DOHH2 (cell line): ENCODE results near the gene CLIC5.

Source experiments
- H3F3A ChIP-seq: fragments of 200-600 bp; sonication (generic), shearing (Covaris generic); 2 replicates; pipeline ENCODE4 v1.6.0; 2016; ENCODE audit warnings: antibody characterized with exemption, mild to moderate bottlenecking; ENCODE audit not compliant: control insufficient read depth, insufficient read depth
- H3K27ac ChIP-seq: fragments of 200-600 bp; sonication (generic); 2 replicates; pipeline ENCODE4 v1.5.1; 2014; ENCODE audit warnings: low read depth, mild to moderate bottlenecking, low read length, moderate library complexity
- H3K27me3 ChIP-seq: fragments of 200-600 bp; sonication (generic); 2 replicates; pipeline ENCODE4 v1.6.1; 2014; ENCODE audit warnings: mild to moderate bottlenecking, low read length, mixed read lengths; ENCODE audit not compliant: control insufficient read depth
- H3K36me3 ChIP-seq: fragments of 200-600 bp; sonication (generic); 2 replicates; pipeline ENCODE4 v1.6.1; 2014; ENCODE audit warnings: mild to moderate bottlenecking, low read length, moderate library complexity, mixed read lengths; ENCODE audit not compliant: control insufficient read depth
- H3K4me1 ChIP-seq: fragments of 200-600 bp; sonication (generic); 2 replicates; pipeline ENCODE4 v1.6.1; 2014; ENCODE audit warnings: mild to moderate bottlenecking, low read length, mixed read lengths; ENCODE audit not compliant: control insufficient read depth
- H3K4me2 ChIP-seq: fragments of 200-600 bp; sonication (generic); 2 replicates; pipeline ENCODE4 v1.6.0; 2014; ENCODE audit warnings: mild to moderate bottlenecking, low read length, moderate library complexity
- H3K4me3 ChIP-seq: fragments of 200-600 bp; sonication (generic); 2 replicates; pipeline ENCODE4 v1.5.1; 2014; ENCODE audit warnings: mild to moderate bottlenecking, low read length, mixed read lengths
- H3K79me2 ChIP-seq: fragments of 200-600 bp; sonication (generic); 2 replicates; pipeline ENCODE4 v1.6.1; 2014; ENCODE audit warnings: mild to moderate bottlenecking, low read length, mixed read lengths; ENCODE audit not compliant: control insufficient read depth
- H3K9me2 ChIP-seq: fragments of 200-600 bp; sonication (generic); replicated peaks from 2 replicates; pipeline ENCODE4 v1.6.1; 2014; ENCODE audit warnings: mild to moderate bottlenecking, low read length, mixed read lengths; ENCODE audit not compliant: control insufficient read depth
- H3K9me3 ChIP-seq: fragments of 200-600 bp; sonication (generic); 2 replicates; pipeline ENCODE4 v1.6.1; 2014; ENCODE audit warnings: antibody characterized with exemption, low read length, mixed read lengths; ENCODE audit not compliant: control insufficient read depth, insufficient read depth
- H4K20me1 ChIP-seq: fragments of 200-600 bp; sonication (generic); 2 replicates; pipeline ENCODE4 v1.6.0; 2014; ENCODE audit warnings: low read depth, mild to moderate bottlenecking, antibody characterized with exemption, low read length, moderate library complexity; ENCODE audit not compliant: control insufficient read depth, insufficient read depth
- EZH2phosphoT487 ChIP-seq: fragments of 200-600 bp; sonication (generic); IDR thresholded peaks from 2 replicates; pipeline ENCODE4 v1.6.1; 2017; ENCODE audit warnings: borderline replicate concordance, mild to moderate bottlenecking, antibody characterized with exemption, low read length, moderate library complexity, mixed read lengths
- TF ChIP-seq, protein P1 (sequence below): fragments of 200-600 bp; sonication (generic); IDR thresholded peaks from one replicate; pipeline ENCODE4 v1.5.1; 2014; ENCODE audit warnings: antibody characterized with exemption, mild to moderate bottlenecking, low read depth, low read length; ENCODE audit not compliant: poor library complexity, severe bottlenecking

The CLIC5 gene

DNA sequence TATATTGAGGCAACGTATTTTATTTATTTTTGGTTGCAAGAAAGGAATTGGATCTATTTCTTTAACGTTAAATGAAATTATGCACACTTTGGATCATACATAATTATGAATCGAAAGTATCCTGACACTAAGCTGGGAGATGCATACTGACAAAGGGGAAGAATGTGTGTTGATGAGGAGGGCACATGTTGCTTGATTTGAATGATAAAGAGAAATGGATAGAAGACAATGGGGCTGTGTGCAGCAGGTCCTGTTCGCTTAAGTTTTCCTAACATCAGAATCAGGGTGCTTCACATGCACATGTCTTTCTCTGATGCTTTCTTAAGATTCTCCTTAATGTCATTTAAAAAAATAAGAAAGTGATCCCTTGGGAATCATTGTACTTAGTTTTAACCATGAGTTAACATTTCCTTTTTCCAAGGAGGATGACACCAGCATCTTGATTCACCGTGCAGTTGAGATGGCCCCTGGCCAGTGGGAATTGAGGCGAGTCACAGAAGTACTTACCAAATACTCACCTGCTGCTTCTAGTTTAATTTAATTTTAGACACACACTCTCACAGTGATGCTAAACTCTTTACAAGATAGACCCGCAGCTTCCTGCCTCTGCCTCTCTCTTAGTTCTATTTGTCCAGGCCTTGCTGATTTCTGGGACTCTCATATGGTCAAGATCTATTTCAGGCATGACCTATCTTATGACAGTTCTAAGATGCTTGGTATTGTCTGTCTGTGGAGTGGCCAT, 116.5 kb downstream of the CLIC5 start:
- TF ChIP-seq EZH2phosphoT487, result no peak
- TF ChIP-seq, protein P1, sequence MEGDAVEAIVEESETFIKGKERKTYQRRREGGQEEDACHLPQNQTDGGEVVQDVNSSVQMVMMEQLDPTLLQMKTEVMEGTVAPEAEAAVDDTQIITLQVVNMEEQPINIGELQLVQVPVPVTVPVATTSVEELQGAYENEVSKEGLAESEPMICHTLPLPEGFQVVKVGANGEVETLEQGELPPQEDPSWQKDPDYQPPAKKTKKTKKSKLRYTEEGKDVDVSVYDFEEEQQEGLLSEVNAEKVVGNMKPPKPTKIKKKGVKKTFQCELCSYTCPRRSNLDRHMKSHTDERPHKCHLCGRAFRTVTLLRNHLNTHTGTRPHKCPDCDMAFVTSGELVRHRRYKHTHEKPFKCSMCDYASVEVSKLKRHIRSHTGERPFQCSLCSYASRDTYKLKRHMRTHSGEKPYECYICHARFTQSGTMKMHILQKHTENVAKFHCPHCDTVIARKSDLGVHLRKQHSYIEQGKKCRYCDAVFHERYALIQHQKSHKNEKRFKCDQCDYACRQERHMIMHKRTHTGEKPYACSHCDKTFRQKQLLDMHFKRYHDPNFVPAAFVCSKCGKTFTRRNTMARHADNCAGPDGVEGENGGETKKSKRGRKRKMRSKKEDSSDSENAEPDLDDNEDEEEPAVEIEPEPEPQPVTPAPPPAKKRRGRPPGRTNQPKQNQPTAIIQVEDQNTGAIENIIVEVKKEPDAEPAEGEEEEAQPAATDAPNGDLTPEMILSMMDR, result no peak
- Histone ChIP-seq H3K27me3 (no peaks in the 10 kb centered on the region), H4K20me1 (no peaks in the 10 kb centered on the region)

DNA sequence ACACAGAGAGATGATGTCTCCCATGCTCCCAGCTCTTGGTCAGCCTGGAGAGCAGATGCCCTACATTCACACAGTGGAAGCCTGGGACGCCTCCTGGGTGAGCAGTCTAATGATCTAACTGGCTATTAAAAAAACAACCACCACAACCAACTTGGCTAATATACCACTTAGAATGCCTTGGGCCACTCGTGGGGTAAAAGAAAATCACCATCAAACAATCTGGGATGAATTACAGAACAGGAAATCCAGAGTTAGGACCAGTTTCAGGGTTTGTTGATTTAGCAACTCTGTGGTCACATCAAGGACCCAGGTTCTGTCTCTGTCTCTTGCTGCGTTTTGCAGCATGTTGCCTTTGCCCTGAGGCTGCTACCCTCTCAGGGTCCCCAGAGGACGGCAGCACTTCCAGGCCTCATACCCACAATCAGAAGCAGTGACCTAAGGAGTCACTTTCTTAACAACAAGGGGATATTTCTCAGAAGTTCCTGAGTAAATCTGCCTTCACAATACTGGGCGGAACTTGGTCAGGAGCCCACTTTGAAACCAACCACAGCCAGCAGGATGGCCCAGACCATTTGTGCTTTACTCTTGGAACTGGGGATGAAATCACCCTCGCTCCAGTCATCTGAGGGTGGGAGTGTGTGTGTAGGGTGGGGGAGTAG, 118.7 kb downstream of the CLIC5 start:
- Histone ChIP-seq H4K20me1 (no peaks in the 10 kb centered on the region), H3K9me2 (no peaks in the 10 kb centered on the region), H3K79me2 (no peaks in the 10 kb centered on the region), H3K4me1 (no peaks in the 10 kb centered on the region), H3K36me3 (no peaks in the 10 kb centered on the region), H3K4me2 (no peak overlapping the region), H3K9me3 (no peaks in the 10 kb centered on the region), H3F3A (no peaks in the 10 kb centered on the region), H3K4me3 (no peak overlapping the region), H3K27ac (no peak overlapping the region), H3K27me3 (no peaks in the 10 kb centered on the region)
- TF ChIP-seq EZH2phosphoT487, result no peak
- TF ChIP-seq, protein P1, result no peak

More for the DNA sequence above, 116.5 kb downstream of the CLIC5 start:
- Histone ChIP-seq H3K27ac (no peak overlapping the region), H3K79me2 (no peaks in the 10 kb centered on the region), H3K4me1 (no peaks in the 10 kb centered on the region), H3K4me2 (no peak overlapping the region), H3F3A (no peaks in the 10 kb centered on the region), H3K9me3 (no peaks in the 10 kb centered on the region), H3K4me3 (no peak overlapping the region), H3K36me3 (no peaks in the 10 kb centered on the region), H3K9me2 (no peaks in the 10 kb centered on the region)

DNA sequence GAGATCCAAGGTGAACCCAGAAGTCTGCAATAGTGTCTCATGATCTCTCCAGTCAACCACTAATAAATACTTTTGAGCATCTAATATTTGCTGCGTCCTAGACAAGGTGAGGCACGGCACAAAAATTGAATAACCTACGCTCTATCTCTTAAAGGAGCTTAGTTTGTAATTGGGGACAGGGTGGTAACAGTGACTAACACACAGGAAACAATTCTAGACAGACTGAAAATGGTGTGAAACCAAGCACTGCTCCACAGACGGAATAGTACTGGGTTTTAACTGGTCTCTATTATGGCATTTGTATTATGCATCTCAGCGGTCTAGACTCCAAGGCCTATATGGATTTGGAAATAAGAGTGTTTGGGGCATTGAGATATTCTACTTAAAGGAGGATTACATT, 120.1 kb downstream of the CLIC5 start:
- TF ChIP-seq, protein P1, result no peak
- TF ChIP-seq EZH2phosphoT487, result no peak
- no peaks in the 10 kb centered on the region for H3K9me2 ChIP-seq
- no peak overlapping the region for H3K27ac ChIP-seq
- no peaks in the 10 kb centered on the region for H3K9me3 ChIP-seq
- H3K36me3 ChIP-seq, result no peaks in the 10 kb centered on the region
- no peaks in the 10 kb centered on the region for H4K20me1 ChIP-seq
- H3F3A ChIP-seq, result no peaks in the 10 kb centered on the region
- H3K4me1 ChIP-seq, result no peaks in the 10 kb centered on the region
- H3K79me2 ChIP-seq, result no peaks in the 10 kb centered on the region
- no peak overlapping the region for H3K4me2 ChIP-seq
- no peaks in the 10 kb centered on the region for H3K27me3 ChIP-seq
- no peak overlapping the region for H3K4me3 ChIP-seq
